T1000 (cell line): ENCODE results near the gene UBA6.
"Not testable (repeated sequence)": the region's sequence is repeated elsewhere in the genome, so short reads cannot be mapped to it uniquely, and the experiment has no call there.

Experiments
- DNase-seq: peaks from one replicate; lab custom pipeline; 2025; ENCODE audit warnings: mixed read lengths; lab: John Stamatoyannopoulos, UW

UBA6 gene

DNA sequence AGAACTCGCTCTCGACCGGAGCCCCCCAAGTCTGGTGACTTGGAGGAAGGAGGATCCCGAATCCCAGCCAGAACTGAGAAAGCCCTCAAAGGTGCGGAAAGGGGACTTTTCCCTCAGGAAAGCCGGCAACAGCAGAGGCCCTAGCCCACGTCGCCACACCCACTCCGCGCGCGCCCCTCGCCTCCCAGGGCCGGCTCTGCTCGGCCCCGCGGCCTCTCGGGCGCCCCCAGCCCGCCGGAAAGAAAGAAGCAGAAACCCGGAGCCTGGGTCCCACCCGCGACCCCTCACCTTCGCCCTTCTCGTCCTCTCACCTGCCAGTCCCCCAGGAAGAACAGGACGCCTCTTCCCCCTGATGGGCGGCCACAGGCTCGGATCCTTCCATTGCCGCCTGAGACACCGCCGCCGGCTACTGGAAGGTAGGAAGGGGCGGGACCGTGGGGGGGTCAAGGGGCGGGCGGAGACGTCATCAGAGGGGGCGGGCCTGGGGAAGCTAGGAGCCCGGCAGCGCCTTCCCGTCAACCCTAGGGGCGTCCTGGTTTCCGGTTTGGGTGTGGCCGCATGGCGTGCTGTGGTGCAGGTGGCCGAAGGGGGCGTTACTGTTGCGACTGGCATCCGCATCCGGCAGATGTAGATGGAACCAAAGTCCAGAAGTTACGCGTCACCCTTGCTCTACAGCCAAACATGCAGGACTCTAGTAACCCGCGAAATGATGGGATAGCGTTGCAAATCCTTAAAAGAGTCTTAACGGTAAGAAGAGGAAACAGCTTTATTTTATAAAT lies at the start of gene UBA6:
UBA6 (minus strand) TSS at position 418 of the 779 bp plus-strand sequence; CDS start at position 382, 36 bp downstream.
- peak; percentile 93 for DNase-seq

DNA sequence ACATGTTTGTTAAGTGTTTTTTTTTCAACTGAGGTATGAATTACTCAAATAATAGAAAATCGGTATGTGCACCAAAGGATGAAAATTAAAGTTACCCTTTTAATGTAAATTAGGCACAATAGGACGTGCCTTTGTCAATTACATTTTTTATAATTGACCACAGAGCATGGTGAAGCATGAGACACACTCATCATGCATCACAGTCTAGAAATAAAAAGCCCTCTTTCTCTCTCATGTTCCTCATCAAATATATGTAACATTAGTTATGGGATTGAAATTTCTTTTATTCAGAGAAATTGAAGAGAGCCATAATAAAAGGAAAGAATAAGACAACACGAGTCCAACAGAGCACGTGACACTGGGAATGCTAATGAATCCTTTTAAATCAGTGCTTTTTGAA lies 49.7 kb upstream of the UBA6 start:
- no peak for DNase-seq

DNA sequence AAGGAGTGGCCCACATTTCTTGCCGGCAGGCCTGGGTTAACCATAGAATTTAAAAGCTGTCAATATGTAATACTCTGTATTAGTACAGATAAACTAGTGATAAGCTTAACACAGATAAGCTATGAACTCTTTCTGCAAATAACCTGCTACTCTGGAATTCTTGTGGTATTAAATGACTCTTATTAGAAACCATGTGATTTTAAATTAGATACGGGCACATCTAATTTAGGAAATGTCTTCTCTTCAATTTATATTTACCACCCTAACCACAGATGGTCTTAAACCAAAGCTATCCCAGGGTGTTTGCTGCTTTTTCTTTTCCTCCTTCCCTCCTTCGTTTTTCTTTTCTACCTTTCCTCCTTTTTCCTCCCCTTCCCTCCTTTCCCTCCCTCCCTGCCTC lies 48.3 kb upstream of the UBA6 start:
- no peak for DNase-seq

- no peak for DNase-seq
Observed at GRCh38 chr4:67746797-67747495, 46.0 kb upstream of the UBA6 start.

GRCh38 chr4:67744561-67745283 lies 43.8 kb upstream of the UBA6 start:
- DNase-seq: no peak

GRCh38 chr4:67743194-67743593 lies 42.2 kb upstream of the UBA6 start:
- DNase-seq: no peak

GRCh38 chr4:67736262-67736661 lies 35.3 kb upstream of the UBA6 start:
- no peak for DNase-seq

GRCh38 chr4:67735325-67735724 lies 34.4 kb upstream of the UBA6 start:
- DNase-seq: no peak

- not testable (repeated sequence) for DNase-seq
Observed at GRCh38 chr4:67730511-67730910, 29.6 kb upstream of the UBA6 start.

GRCh38 chr4:67727124-67727850 lies 26.3 kb upstream of the UBA6 start:
- DNase-seq: peak; percentile 75

- DNase-seq: no peak
Observed at GRCh38 chr4:67725981-67726380, 25.0 kb upstream of the UBA6 start.

- DNase-seq: no peak
Observed at GRCh38 chr4:67725132-67725531, 24.2 kb upstream of the UBA6 start.

DNA sequence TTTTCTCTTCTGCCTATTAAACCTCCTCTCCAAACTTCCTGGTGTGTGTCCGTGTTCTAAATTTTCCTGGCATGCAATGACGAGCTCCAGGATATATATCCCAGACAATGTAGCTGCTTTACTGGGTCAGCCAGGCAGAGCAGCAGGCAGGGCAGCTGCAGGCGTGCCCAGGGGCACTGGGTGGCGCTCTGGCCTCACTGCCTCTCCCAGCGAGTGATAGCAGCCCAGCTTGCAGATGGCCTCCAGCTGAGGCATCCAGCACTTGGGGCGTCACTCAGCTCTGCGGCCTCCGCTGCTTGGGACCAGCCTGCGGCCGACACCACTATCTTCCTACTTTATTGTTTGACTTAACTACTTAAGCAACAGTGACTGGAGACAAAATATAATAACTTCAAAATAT lies 23.0 kb upstream of the UBA6 start:
- DNase-seq: no peak

DNA sequence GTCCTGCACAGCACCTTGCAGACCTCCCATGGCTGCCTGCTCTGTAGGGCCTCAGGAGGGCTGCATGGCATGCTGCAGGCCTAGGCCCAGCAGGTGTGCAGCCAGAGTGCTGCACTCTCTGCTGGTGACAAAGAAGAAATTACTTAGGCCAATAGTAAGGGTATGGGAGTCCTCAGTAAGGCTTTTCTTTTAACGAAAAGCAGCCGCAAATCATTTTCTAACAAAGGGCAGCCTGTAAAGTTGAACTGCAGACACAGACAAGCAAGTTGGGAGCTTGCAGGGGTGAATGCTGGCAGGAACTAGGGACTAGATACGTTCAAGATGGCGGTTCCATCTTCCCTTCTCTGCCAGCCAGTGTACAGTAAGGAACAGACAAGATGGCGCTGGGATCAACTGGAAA lies 22.4 kb upstream of the UBA6 start:
- no peak for DNase-seq

GRCh38 chr4:67721770-67722597 lies 21.0 kb upstream of the UBA6 start:
- DNase-seq: peak; percentile 55

DNA sequence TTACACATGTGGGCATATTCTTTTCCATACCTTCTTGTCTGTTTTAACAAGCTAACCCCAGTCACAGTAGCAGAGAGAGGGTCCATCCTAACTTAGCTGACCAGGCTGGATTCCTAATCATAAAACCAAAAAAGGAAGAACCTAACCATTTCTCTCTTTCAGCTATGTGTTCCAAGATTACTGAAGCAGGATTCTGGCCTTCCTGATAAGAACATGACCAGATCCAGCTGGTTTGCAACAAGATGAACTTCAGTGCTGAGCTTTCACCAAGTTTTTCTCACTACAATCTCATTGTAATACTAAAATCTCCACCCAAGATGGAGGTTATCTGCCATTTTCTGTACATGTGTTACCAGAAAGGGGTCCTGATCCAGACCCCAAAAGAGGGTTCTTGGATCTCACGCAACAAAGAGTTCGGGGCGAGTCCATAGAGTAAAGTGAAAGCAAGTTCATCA lies 20.4 kb upstream of the UBA6 start:
- DNase-seq: no peak

- no peak for DNase-seq
Observed at GRCh38 chr4:67719953-67720617, 19.1 kb upstream of the UBA6 start.

DNA sequence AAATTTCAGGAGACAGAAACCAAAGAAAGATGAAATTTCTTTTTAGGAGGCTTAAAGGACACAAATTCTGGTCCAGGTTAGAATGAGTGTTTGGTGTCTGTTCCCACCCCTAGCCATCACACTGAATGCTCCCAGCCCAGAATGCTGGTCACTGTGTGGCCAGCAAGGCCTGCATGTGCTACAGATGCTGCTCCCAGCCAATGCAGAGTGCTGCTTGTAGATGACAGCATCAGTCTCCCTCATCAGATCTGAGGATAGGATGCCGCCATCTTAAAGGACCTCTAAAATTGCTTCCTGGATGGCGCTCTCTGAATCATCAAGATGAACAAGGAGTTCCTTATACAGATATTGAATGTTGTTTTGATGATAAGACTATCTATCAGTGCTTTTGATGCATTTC lies 17.9 kb upstream of the UBA6 start:
- no peak for DNase-seq

GRCh38 chr4:67717586-67717985 lies 16.6 kb upstream of the UBA6 start:
- no peak for DNase-seq

GRCh38 chr4:67714955-67715354 lies 14.0 kb upstream of the UBA6 start:
- no peak for DNase-seq

DNA sequence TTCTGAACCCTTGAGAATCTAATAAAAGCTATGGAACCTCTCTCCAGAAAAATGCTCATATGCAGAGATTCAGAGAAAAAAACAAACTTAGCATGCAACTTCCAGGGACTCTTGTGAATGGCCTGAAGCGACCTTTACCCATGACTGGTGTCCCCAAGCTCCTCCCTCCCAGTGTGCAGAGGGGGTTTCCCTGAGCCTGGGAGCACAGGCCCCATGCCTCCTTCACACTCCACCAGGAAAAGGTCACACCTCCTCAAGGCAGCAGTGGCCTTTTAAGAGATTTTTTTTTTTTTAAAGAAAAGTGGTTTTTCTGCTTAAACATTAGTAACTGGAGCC lies 13.3 kb upstream of the UBA6 start:
- DNase-seq: no peak
